HepG2 (cell line): ENCODE results near the gene SEC14L6. TPM values are rescaled to one million over a fixed set of nuclear protein-coding genes. Genes with fewer than 3 reads are reported as not detected.

Source experiments
- CBFB ChIP-seq: sonication (generic); formaldehyde crosslinking; IDR thresholded peaks from 2 replicates; pipeline ENCODE4 v1.4.0; 2020; ENCODE audit warnings: missing genetic modification reagents
- DRAP1 ChIP-seq: IDR thresholded peaks from 2 replicates; pipeline ENCODE4 v1.6.1; 2016; ENCODE audit warnings: missing genetic modification reagents, missing compliant biosample characterization
- ETS1 ChIP-seq: sonication (generic); formaldehyde crosslinking; IDR thresholded peaks from 2 replicates; pipeline ENCODE4 v1.4.0; 2020; ENCODE audit warnings: missing genetic modification reagents
- FOXJ3 ChIP-seq: sonication (generic); formaldehyde crosslinking; IDR thresholded peaks from 2 replicates; pipeline ENCODE4 v1.4.0; 2020; ENCODE audit warnings: missing genetic modification reagents, mild to moderate bottlenecking, borderline replicate concordance
- GABPB1 ChIP-seq: IDR thresholded peaks from 2 replicates; pipeline ENCODE4 v1.6.1; 2016; ENCODE audit warnings: mild to moderate bottlenecking, missing genetic modification reagents, moderate library complexity, missing compliant biosample characterization
- GATAD1 ChIP-seq: IDR thresholded peaks from 2 replicates; pipeline ENCODE4 v1.6.1; 2016; ENCODE audit warnings: missing genetic modification reagents, missing compliant biosample characterization
- MYC ChIP-seq: sonication (generic); formaldehyde crosslinking; IDR thresholded peaks from 2 replicates; pipeline ENCODE4 v1.9.0; 2021; ENCODE audit warnings: missing genetic modification reagents, borderline replicate concordance
- NFKBIZ ChIP-seq: IDR thresholded peaks from 2 replicates; pipeline ENCODE4 v1.6.1; 2018; ENCODE audit warnings: missing genetic modification reagents, missing compliant biosample characterization
- RFXANK ChIP-seq: IDR thresholded peaks from 2 replicates; pipeline ENCODE4 v1.6.1; 2016
- TBX2 ChIP-seq: sonication (generic); formaldehyde crosslinking; IDR thresholded peaks from 2 replicates; pipeline ENCODE4 v1.5.0; 2020; ENCODE audit warnings: missing genetic modification reagents, mild to moderate bottlenecking, borderline replicate concordance
- TGIF2 ChIP-seq: IDR thresholded peaks from 2 replicates; pipeline ENCODE4 v1.6.1; 2016; ENCODE audit warnings: control low read depth, missing compliant biosample characterization
- ZFP1 ChIP-seq: IDR thresholded peaks from 2 replicates; pipeline ENCODE4 v1.6.1; 2016
- ZNF335 ChIP-seq: sonication (generic); formaldehyde crosslinking; IDR thresholded peaks from 2 replicates; pipeline ENCODE4 v1.4.0; 2020; ENCODE audit warnings: missing genetic modification reagents
- polyA plus RNA-seq, 8 experiments: library from polyadenylated mRNA; depleted of rRNA in 3 of 8; stranded (reverse) in 7 of 8; unstranded in 1 of 8; fragments of >200 nt; fragmentation: Illumina TruSeq in 4 of 8; extraction: Trizol in 4 of 8; gene quantifications; 2 replicates each; pipeline versions ENCODE4 v1.2.1 to v1.2.3, GENCODE V29; 2011 to 2016; ENCODE audit warnings: low read depth in 4 of 8, missing spikeins in 1 of 8, mixed read lengths in 1 of 8; ENCODE audit not compliant: insufficient read depth in 1 of 8
- total RNA-seq, 5 experiments: library from RNA; depleted of rRNA; stranded (reverse); fragments of >200 nt; fragmentation: Illumina TruSeq; extraction: Trizol; gene quantifications; 2 replicates each; pipeline ENCODE4 v1.2.3, GENCODE V29; 2016; ENCODE audit warnings: low read depth in 1 of 5
- TF ChIP-seq, protein P1 (sequence below): sonication (generic); IDR thresholded peaks from 2 replicates; pipeline ENCODE4 v1.6.1; 2016; ENCODE audit warnings: low read depth, borderline replicate concordance
- TF ChIP-seq, protein P2 (sequence below): sonication (generic); formaldehyde crosslinking; IDR thresholded peaks from 2 replicates; pipeline ENCODE4 v1.4.0; 2020; ENCODE audit warnings: missing genetic modification reagents
- TF ChIP-seq, protein P3 (sequence below), 2 experiments: sonication (generic) in 1 of 2; formaldehyde crosslinking in 1 of 2; IDR thresholded peaks; 2 replicates each; pipeline versions ENCODE4 v1.4.0 to v1.6.1; 2018 to 2020; ENCODE audit warnings: missing genetic modification reagents in 2 of 2, borderline replicate concordance in 1 of 2, low read depth in 1 of 2, mild to moderate bottlenecking in 1 of 2, missing biosample characterization in 1 of 2
- TF ChIP-seq, protein P4 (sequence below), 2 experiments: sonication (generic) in 1 of 2; formaldehyde crosslinking in 1 of 2; IDR thresholded peaks; 2 replicates each; pipeline versions ENCODE4 v1.6.1 to v1.9.0; 2014 to 2022; ENCODE audit warnings: antibody characterized with exemption in 1 of 2, borderline replicate concordance in 1 of 2, inconsistent platforms in 1 of 2, low read depth in 1 of 2, missing genetic modification reagents in 1 of 2

The SEC14L6 gene
- total and polyA plus RNA-seq, 2 of the 13 experiments (the other 11 are each of a cell fraction or from before 2014, with no cell fraction given): 0.09 to 9.3 TPM

DNA sequence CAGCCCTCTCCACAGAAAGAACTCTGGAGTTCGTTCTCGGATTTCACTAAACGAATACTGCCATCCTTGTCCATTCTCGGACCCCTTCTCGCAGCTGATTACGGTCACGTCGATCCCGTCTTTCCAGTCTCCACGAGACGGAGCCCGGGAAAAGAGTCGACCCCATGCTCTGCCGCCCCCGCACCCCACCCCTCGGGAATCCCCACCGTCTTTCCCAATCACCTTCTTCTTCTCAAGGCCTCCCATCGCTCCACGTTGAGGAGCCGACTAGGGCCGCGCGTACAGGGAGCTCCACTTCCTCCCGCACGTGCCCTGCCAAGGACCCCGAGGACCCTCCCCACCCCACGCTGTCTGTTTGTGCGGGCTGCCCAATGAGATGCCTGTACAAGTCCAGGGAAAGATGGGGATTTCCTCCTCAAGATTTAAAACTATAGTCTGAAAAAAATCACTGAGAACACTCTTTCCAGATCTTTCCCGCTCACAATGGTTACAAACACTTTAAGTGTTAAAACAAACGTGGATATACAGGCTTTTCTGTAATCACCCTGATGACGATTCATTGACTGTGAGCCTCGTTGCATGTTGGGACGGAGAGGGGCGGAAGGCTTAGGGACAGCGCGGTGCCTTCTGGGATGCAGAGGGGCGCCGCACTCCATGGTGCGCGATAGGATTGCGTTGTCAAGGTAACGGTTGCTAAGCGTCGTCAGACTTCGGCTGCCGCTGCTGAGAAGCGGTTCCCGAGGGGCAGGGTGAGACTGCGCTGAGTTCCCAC, 45.2 kb upstream of the SEC14L6 start, which contains the start of gene PES1 (continued):
- TF ChIP-seq TBX2: peak; percentile 69
- peak; percentile 93 for TF ChIP-seq GATAD1 (CRISPR knock-in tag)
- peak; percentile 31; the same call in 1 of the 2 replicates for TF ChIP-seq ZFP1
- peak; percentile 91 for TF ChIP-seq GABPB1
- peak; percentile 99 for TF ChIP-seq ZNF335 (CRISPR knock-in tag)
- TF ChIP-seq, protein P1, sequence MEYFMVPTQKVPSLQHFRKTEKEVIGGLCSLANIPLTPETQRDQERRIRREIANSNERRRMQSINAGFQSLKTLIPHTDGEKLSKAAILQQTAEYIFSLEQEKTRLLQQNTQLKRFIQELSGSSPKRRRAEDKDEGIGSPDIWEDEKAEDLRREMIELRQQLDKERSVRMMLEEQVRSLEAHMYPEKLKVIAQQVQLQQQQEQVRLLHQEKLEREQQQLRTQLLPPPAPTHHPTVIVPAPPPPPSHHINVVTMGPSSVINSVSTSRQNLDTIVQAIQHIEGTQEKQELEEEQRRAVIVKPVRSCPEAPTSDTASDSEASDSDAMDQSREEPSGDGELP: peak; percentile 47; the same call in 1 of the 2 replicates
- peak; percentile 98 for TF ChIP-seq MYC (CRISPR knock-in tag)
- peak; percentile 26; the same call in 1 of the 2 replicates for TF ChIP-seq DRAP1 (CRISPR knock-in tag)
- TF ChIP-seq TGIF2: peak; percentile 64; the same call in 1 of the 2 replicates
- no peak for TF ChIP-seq ETS1 (CRISPR knock-in tag)
- TF ChIP-seq FOXJ3 (CRISPR knock-in tag): peak; percentile 48; the same call in 1 of the 2 replicates
- TF ChIP-seq CBFB: 0 out of 2 replicates have a peak, but pooled peaks have one; percentile 47
- TF ChIP-seq, protein P2, sequence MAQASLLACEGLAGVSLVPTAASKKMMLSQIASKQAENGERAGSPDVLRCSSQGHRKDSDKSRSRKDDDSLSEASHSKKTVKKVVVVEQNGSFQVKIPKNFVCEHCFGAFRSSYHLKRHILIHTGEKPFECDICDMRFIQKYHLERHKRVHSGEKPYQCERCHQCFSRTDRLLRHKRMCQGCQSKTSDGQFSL: no peak
- TF ChIP-seq, protein P3, sequence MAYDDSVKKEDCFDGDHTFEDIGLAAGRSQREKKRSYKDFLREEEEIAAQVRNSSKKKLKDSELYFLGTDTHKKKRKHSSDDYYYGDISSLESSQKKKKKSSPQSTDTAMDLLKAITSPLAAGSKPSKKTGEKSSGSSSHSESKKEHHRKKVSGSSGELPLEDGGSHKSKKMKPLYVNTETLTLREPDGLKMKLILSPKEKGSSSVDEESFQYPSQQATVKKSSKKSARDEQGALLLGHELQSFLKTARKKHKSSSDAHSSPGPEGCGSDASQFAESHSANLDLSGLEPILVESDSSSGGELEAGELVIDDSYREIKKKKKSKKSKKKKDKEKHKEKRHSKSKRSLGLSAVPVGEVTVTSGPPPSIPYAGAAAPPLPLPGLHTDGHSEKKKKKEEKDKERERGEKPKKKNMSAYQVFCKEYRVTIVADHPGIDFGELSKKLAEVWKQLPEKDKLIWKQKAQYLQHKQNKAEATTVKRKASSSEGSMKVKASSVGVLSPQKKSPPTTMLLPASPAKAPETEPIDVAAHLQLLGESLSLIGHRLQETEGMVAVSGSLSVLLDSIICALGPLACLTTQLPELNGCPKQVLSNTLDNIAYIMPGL (CRISPR knock-in tag; IDR thresholded peaks at IDR 0.05; ENCODE audit: borderline replicate concordance in 1 of 2, low read depth in 1 of 2): peak; percentile 21 to 55; a peak in 2 of 4 replicates
- TF ChIP-seq NFKBIZ: 0 out of 2 replicates have a peak, but pooled peaks have one; percentile 14
- 0 out of 2 replicates have a peak, but pooled peaks have one; percentile 69 for TF ChIP-seq RFXANK
- TF ChIP-seq, protein P4, sequence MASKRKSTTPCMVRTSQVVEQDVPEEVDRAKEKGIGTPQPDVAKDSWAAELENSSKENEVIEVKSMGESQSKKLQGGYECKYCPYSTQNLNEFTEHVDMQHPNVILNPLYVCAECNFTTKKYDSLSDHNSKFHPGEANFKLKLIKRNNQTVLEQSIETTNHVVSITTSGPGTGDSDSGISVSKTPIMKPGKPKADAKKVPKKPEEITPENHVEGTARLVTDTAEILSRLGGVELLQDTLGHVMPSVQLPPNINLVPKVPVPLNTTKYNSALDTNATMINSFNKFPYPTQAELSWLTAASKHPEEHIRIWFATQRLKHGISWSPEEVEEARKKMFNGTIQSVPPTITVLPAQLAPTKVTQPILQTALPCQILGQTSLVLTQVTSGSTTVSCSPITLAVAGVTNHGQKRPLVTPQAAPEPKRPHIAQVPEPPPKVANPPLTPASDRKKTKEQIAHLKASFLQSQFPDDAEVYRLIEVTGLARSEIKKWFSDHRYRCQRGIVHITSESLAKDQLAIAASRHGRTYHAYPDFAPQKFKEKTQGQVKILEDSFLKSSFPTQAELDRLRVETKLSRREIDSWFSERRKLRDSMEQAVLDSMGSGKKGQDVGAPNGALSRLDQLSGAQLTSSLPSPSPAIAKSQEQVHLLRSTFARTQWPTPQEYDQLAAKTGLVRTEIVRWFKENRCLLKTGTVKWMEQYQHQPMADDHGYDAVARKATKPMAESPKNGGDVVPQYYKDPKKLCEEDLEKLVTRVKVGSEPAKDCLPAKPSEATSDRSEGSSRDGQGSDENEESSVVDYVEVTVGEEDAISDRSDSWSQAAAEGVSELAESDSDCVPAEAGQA (IDR thresholded peaks at IDR 0.05; ENCODE audit: low read depth): peak; percentile 32; the same call in 1 of the 2 replicates
- TF ChIP-seq, protein P4 (CRISPR knock-in tag; IDR thresholded peaks at IDR 0.05; ENCODE audit: borderline replicate concordance): no peak
